HG03108 (cell line): ENCODE data around the gene ZNF880.
"Not testable (repeated sequence)": the region's sequence is repeated elsewhere in the genome, so short reads cannot be mapped to it uniquely, and the experiment has no call there.

Experiments used
- ATAC-seq: cut with Tn5 transposase; IDR thresholded peaks from one replicate; pipeline ENCODE4 v1.9.1; 2021; ENCODE audit warnings: moderate library complexity; ENCODE audit not compliant: unreplicated experiment

The ZNF880 gene

GRCh38 chr19:52369559-52370340 is at the start of gene ZNF880:
Gene ZNF880, plus strand, starts transcription at chr19:52369923. Its CDS starts 43 bp downstream, at chr19:52369966.
- ATAC-seq = peak; percentile 72

- ATAC-seq = no peak
Observed at GRCh38 chr19:52322429-52322828, 47.3 kb upstream of the ZNF880 start.

GRCh38 chr19:52331757-52332156 is 38.0 kb upstream of the ZNF880 start:
- ATAC-seq = no peak

GRCh38 chr19:52335768-52336116 is 34.0 kb upstream of the ZNF880 start:
- ATAC-seq = peak; percentile 17

- peak; percentile 85 for ATAC-seq
Observed at GRCh38 chr19:52336117-52336790, 33.5 kb upstream of the ZNF880 start, which contains the start of gene ZNF610. Gene ZNF610, plus strand, starts transcription at chr19:52336243. Its CDS starts 12,930 bp downstream, at chr19:52349173.

- no peak for ATAC-seq
Observed at GRCh38 chr19:52336791-52337381, 32.8 kb upstream of the ZNF880 start.

GRCh38 chr19:52339022-52339421 is 30.7 kb upstream of the ZNF880 start:
- ATAC-seq = not testable (repeated sequence)

GRCh38 chr19:52343548-52343947 is 26.2 kb upstream of the ZNF880 start:
- ATAC-seq = no peak

GRCh38 chr19:52345162-52345561 is 24.6 kb upstream of the ZNF880 start:
- ATAC-seq = no peak

- ATAC-seq = no peak
Observed at GRCh38 chr19:52351512-52351911, 18.2 kb upstream of the ZNF880 start.

GRCh38 chr19:52366414-52366824 is 3.3 kb upstream of the ZNF880 start:
- no peak for ATAC-seq

GRCh38 chr19:52370341-52370710 is 603 bp downstream of the ZNF880 start:
- ATAC-seq = no peak

- no peak for ATAC-seq
Observed at GRCh38 chr19:52391135-52391534, 21.4 kb downstream of the ZNF880 start.

GRCh38 chr19:52397310-52398080 is 27.8 kb downstream of the ZNF880 start, which contains the start of gene ZNF528:
Gene ZNF528, plus strand, starts transcription at chr19:52397849. Its CDS starts 4,165 bp downstream, at chr19:52402014.
- ATAC-seq = peak; percentile 64

GRCh38 chr19:52398081-52398441 is 28.3 kb downstream of the ZNF880 start:
- ATAC-seq = no peak

GRCh38 chr19:52410276-52410675 is 40.6 kb downstream of the ZNF880 start:
- no peak for ATAC-seq

GRCh38 chr19:52415711-52416110 is 46.0 kb downstream of the ZNF880 start:
- ATAC-seq = no peak

GRCh38 chr19:52428937-52429336 is 59.2 kb downstream of the ZNF880 start, which contains the start of gene ZNF534:
Gene ZNF534, plus strand, starts transcription at chr19:52429148. Its CDS starts 2,327 bp downstream, at chr19:52431475.
- no peak for ATAC-seq
